Coronary artery (tissue), 2 donors: Measurements from ENCODE around the gene CACNA1C.

Experiments used
- DNase-seq: peaks from one replicate; pipeline ENCODE4 v3.0.0-alpha.2; 2017; ENCODE audit warnings: low spot score
- H3K27ac ChIP-seq, 2 donors: fragments of 200-600 bp; sonication (generic); one replicate each; pipeline ENCODE4 v1.5.1; 2016 to 2019
- H3K4me3 ChIP-seq: fragments of 200-600 bp; sonication (generic); 2 replicates; pipeline ENCODE4 v1.5.1; 2016; ENCODE audit warnings: mild to moderate bottlenecking, moderate library complexity
- CTCF ChIP-seq: fragments of 200-600 bp; sonication (generic); IDR thresholded peaks from one replicate; pipeline ENCODE4 v1.5.1; 2019; ENCODE audit warnings: antibody characterized with exemption

CACNA1C gene

GRCh38 chr12:2194060-2194459 lies 141.3 kb downstream of the CACNA1C start:
- H3K27ac ChIP-seq: peak overlapping the region; percentile 28 to 29
- TF ChIP-seq CTCF: no peak
- H3K4me3 ChIP-seq: no peak overlapping the region
- DNase-seq: no peak

GRCh38 chr12:2194571-2194970 lies 141.8 kb downstream of the CACNA1C start:
- Histone ChIP-seq H3K27ac (peak overlapping the region; percentile 28 to 29), H3K4me3 (no peak overlapping the region)
- no peak for DNase-seq
- no peak for TF ChIP-seq CTCF

- H3K4me3 ChIP-seq: no peak overlapping the region
- DNase-seq: no peak
- peak overlapping the region; percentile 1 to 29 for H3K27ac ChIP-seq
- TF ChIP-seq CTCF: no peak
Measured at GRCh38 chr12:2195085-2195484, 142.3 kb downstream of the CACNA1C start.

- DNase-seq: no peak
- no peak overlapping the region for H3K4me3 ChIP-seq
- peak overlapping the region in 1 of 2 donors; percentile 54 for H3K27ac ChIP-seq
- TF ChIP-seq CTCF: no peak
Measured at GRCh38 chr12:2198005-2198501, 145.3 kb downstream of the CACNA1C start.

GRCh38 chr12:2198542-2198941 lies 145.8 kb downstream of the CACNA1C start:
- H3K27ac ChIP-seq: no peak overlapping the region
- no peak for TF ChIP-seq CTCF

GRCh38 chr12:2205996-2206395 lies 153.2 kb downstream of the CACNA1C start:
- DNase-seq: no peak

More at GRCh38 chr12:2198542-2198941, 145.8 kb downstream of the CACNA1C start:
- DNase-seq: no peak
- H3K4me3 ChIP-seq: no peak overlapping the region

More at GRCh38 chr12:2205996-2206395, 153.2 kb downstream of the CACNA1C start:
- Histone ChIP-seq H3K27ac (no peak overlapping the region), H3K4me3 (no peak overlapping the region)
- no peak for TF ChIP-seq CTCF
